ENCODE data around the gene MAST1. TPM values are rescaled to one million over a fixed set of nuclear protein-coding genes. Genes with fewer than 3 reads are reported as not detected.

Gene MAST1
- total and polyA plus RNA-seq, 2 experiments from 2014 or later = 0.20 to 0.54 TPM

DNA sequence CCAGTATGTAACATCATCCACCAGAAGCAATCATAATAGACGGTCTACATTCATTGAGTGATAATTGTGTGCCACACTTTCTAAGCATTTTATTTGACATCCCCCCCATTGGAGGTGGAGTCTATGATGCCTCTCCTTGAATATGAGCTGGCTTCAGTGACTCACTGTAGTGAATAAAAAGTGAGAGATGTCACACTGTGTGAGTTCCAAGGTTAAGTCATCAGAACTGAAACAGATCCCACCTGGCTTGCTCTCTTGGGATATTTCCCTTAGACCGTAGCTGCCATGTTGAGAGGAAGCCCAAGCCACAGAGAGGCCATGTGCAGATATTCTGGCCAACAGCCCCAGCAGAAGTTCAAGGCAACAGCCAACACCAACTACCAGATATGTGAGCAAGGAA is 16.6 kb upstream of the MAST1 start:
- no peaks in the 10 kb centered on the region for H4K20me1 ChIP-seq (ENCODE audit: insufficient read depth, poor library complexity, severe bottlenecking)
- no peak for DNase-seq (ENCODE audit: low spot score)
- no peak overlapping the region for H2AFZ ChIP-seq
- no peaks in the 10 kb centered on the region for H3K9me2 ChIP-seq (replicated peaks; ENCODE audit: insufficient read depth)
- H3K4me2 ChIP-seq = no peak overlapping the region
- no peaks in the 10 kb centered on the region for H3K4me1 ChIP-seq (ENCODE audit: insufficient read depth)
- no peak overlapping the region for H3K4me3 ChIP-seq
- TF ChIP-seq, protein P1, sequence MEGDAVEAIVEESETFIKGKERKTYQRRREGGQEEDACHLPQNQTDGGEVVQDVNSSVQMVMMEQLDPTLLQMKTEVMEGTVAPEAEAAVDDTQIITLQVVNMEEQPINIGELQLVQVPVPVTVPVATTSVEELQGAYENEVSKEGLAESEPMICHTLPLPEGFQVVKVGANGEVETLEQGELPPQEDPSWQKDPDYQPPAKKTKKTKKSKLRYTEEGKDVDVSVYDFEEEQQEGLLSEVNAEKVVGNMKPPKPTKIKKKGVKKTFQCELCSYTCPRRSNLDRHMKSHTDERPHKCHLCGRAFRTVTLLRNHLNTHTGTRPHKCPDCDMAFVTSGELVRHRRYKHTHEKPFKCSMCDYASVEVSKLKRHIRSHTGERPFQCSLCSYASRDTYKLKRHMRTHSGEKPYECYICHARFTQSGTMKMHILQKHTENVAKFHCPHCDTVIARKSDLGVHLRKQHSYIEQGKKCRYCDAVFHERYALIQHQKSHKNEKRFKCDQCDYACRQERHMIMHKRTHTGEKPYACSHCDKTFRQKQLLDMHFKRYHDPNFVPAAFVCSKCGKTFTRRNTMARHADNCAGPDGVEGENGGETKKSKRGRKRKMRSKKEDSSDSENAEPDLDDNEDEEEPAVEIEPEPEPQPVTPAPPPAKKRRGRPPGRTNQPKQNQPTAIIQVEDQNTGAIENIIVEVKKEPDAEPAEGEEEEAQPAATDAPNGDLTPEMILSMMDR (IDR thresholded peaks at IDR 0.05; ENCODE audit: poor library complexity) = no peak
- TF ChIP-seq EZH2 (IDR thresholded peaks at IDR 0.05; ENCODE audit: borderline replicate concordance) (no peak), EZH2phosphoT487 (IDR thresholded peaks at IDR 0.05; ENCODE audit: low read depth, severe bottlenecking, unreplicated experiment) (no peak)
- H3K36me3 ChIP-seq (replicated peaks; ENCODE audit: insufficient read depth, low read depth) = no peaks in the 10 kb centered on the region
- H3K79me2 ChIP-seq = no peaks in the 10 kb centered on the region
- peaks cover 20% of the 10 kb centered on the region for H3K27me3 ChIP-seq
- no peaks in the 10 kb centered on the region for H3K9me3 ChIP-seq (ENCODE audit: low read depth)
- WGBS (ENCODE audit: low lambda C conversion rate, missing lambda C conversion rate) = 90% methylated on average over 2 of the region's 2 CpGs
- H3K27ac ChIP-seq = no peak overlapping the region

- Histone ChIP-seq H3K36me3 (replicated peaks; ENCODE audit: insufficient read depth, low read depth) (no peaks in the 10 kb centered on the region), H3K9me2 (replicated peaks; ENCODE audit: insufficient read depth) (no peaks in the 10 kb centered on the region), H3K4me1 (ENCODE audit: insufficient read depth) (no peaks in the 10 kb centered on the region), H3K27ac (no peak overlapping the region), H3K27me3 (peaks cover 34% of the 10 kb centered on the region), H3K79me2 (no peaks in the 10 kb centered on the region), H2AFZ (no peak overlapping the region), H3K4me3 (no peak overlapping the region), H3K4me2 (peak overlapping the region; percentile 65), H3K9me3 (ENCODE audit: low read depth) (no peaks in the 10 kb centered on the region), H4K20me1 (ENCODE audit: insufficient read depth, poor library complexity, severe bottlenecking) (no peaks in the 10 kb centered on the region)
- 10% methylated on average over 32 of the region's 46 CpGs for WGBS (ENCODE audit: low lambda C conversion rate, missing lambda C conversion rate)
- TF ChIP-seq EZH2phosphoT487 (IDR thresholded peaks at IDR 0.05; ENCODE audit: low read depth, severe bottlenecking, unreplicated experiment) = no peak
- TF ChIP-seq, protein P1 (IDR thresholded peaks at IDR 0.05; ENCODE audit: poor library complexity) = peak; percentile 51
- peak; percentile 54 for DNase-seq (ENCODE audit: low spot score)
Observed at GRCh38 chr19:12825254-12826131, 12.8 kb upstream of the MAST1 start.

DNA sequence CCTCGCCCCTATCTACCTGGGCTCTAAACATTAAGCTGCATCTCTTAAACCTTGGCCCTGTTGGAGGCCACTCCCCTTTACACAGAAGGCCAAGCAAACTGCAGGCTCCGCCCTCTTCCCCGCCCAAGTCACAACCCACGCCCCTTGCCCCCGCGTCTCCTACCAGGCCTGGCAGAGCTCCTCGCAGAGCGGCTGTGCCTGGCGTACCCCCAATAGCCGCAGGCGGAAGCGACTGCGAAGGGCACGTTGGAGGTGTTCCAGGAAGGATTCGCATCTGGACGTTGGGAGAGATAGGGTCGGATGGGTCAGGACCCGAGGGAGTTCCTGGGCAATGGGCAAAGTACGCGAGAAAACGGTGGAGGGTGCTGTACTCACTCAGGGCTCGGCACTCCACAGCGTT is 9.8 kb upstream of the MAST1 start:
- peak; percentile 56 for DNase-seq (ENCODE audit: low spot score)
- H3K36me3 ChIP-seq (replicated peaks; ENCODE audit: insufficient read depth, low read depth) = no peaks in the 10 kb centered on the region
- H2AFZ ChIP-seq = no peak overlapping the region
- H3K4me3 ChIP-seq = no peak overlapping the region
- no peaks in the 10 kb centered on the region for H3K79me2 ChIP-seq
- no peak for TF ChIP-seq EZH2phosphoT487 (IDR thresholded peaks at IDR 0.05; ENCODE audit: low read depth, severe bottlenecking, unreplicated experiment)
- TF ChIP-seq EZH2 (IDR thresholded peaks at IDR 0.05; ENCODE audit: borderline replicate concordance) = no peak
- H3K9me3 ChIP-seq (ENCODE audit: low read depth) = no peaks in the 10 kb centered on the region
- no peaks in the 10 kb centered on the region for H3K4me1 ChIP-seq (ENCODE audit: insufficient read depth)
- 16% methylated on average over 23 of the region's 23 CpGs for WGBS (ENCODE audit: low lambda C conversion rate, missing lambda C conversion rate)
- no peaks in the 10 kb centered on the region for H3K9me2 ChIP-seq (replicated peaks; ENCODE audit: insufficient read depth)
- H3K27me3 ChIP-seq = peaks cover 57% of the 10 kb centered on the region
- H3K4me2 ChIP-seq = peak overlapping the region; percentile 34
- no peaks in the 10 kb centered on the region for H4K20me1 ChIP-seq (ENCODE audit: insufficient read depth, poor library complexity, severe bottlenecking)
- no peak overlapping the region for H3K27ac ChIP-seq

- H3K9me2 ChIP-seq (replicated peaks; ENCODE audit: insufficient read depth) = no peaks in the 10 kb centered on the region
- peak overlapping the region; percentile 98 for H3K4me2 ChIP-seq
- H3K27ac ChIP-seq = no peak overlapping the region
- no peaks in the 10 kb centered on the region for H3K4me1 ChIP-seq (ENCODE audit: insufficient read depth)
- no peaks in the 10 kb centered on the region for H3K9me3 ChIP-seq (ENCODE audit: low read depth)
- peaks cover 80% of the 10 kb centered on the region for H3K27me3 ChIP-seq
- no peaks in the 10 kb centered on the region for H3K36me3 ChIP-seq (replicated peaks; ENCODE audit: insufficient read depth, low read depth)
- TF ChIP-seq EZH2phosphoT487 (IDR thresholded peaks at IDR 0.05; ENCODE audit: low read depth, severe bottlenecking, unreplicated experiment) (no peak), EZH2 (IDR thresholded peaks at IDR 0.05; ENCODE audit: borderline replicate concordance) (no peak)
- TF ChIP-seq, protein P1 (IDR thresholded peaks at IDR 0.05; ENCODE audit: poor library complexity) = no peak
- H3K4me3 ChIP-seq = no peak overlapping the region
- no peaks in the 10 kb centered on the region for H4K20me1 ChIP-seq (ENCODE audit: insufficient read depth, poor library complexity, severe bottlenecking)
- no peak for DNase-seq (ENCODE audit: low spot score)
- 11% methylated on average over 2 of the region's 5 CpGs for WGBS (ENCODE audit: low lambda C conversion rate, missing lambda C conversion rate)
- H2AFZ ChIP-seq = no peak overlapping the region
- no peaks in the 10 kb centered on the region for H3K79me2 ChIP-seq
Observed at GRCh38 chr19:12833418-12833737, 4.9 kb upstream of the MAST1 start.

All from hepatocyte (in vitro differentiated cells).